HG02763 (cell line): ENCODE results near the gene THSD7B.
"Not testable (repeated sequence)": the region's sequence is repeated elsewhere in the genome, so short reads cannot be mapped to it uniquely, and the experiment has no call there.

Experiments
- ATAC-seq: cut with Tn5 transposase; IDR thresholded peaks from one replicate; pipeline ENCODE4 v1.9.1; 2021; ENCODE audit warnings: mild to moderate bottlenecking, moderate library complexity; ENCODE audit not compliant: unreplicated experiment

Gene THSD7B

GRCh38 chr2:136935119-136935518, 169.8 kb downstream of the THSD7B start:
- no peak for ATAC-seq

DNA sequence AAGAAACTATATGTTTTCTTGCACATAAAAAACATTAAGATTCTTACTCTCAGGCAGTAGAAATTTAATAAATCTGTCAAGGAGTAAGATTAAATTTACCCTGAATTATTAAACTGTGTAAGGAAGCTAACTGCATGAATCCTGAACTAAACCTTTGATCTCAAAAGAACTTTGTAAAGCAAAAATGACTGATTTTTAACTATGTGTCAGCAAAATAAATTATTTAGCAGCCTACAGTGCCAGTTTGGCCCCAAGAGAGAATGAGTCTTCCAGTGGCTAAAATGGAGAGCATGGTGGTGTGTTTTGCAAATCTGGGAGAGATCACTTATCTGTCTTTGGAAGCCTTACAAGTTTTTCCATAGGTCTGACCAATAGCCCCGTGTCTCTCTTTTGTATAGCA, 190.7 kb downstream of the THSD7B start:
- no peak for ATAC-seq

DNA sequence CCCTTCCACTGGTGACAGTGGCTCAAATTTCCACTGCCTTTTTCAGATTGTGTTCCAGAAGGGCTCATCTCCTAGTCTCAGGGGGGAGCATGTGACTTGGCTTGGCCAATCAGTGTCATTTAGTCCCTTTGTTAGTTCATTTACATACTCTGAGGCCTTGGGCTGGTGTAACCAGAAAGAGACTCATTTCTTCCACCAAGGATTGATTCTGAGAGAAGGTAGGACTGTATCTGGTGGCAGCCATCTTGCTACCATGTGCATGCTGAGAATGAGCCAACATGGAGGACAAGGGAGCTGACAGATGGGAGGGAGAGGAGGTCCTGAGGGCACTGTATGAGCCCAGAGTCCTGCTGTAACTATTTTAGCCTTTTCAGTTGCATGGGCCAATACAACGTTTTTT, 191.7 kb downstream of the THSD7B start:
- no peak for ATAC-seq

DNA sequence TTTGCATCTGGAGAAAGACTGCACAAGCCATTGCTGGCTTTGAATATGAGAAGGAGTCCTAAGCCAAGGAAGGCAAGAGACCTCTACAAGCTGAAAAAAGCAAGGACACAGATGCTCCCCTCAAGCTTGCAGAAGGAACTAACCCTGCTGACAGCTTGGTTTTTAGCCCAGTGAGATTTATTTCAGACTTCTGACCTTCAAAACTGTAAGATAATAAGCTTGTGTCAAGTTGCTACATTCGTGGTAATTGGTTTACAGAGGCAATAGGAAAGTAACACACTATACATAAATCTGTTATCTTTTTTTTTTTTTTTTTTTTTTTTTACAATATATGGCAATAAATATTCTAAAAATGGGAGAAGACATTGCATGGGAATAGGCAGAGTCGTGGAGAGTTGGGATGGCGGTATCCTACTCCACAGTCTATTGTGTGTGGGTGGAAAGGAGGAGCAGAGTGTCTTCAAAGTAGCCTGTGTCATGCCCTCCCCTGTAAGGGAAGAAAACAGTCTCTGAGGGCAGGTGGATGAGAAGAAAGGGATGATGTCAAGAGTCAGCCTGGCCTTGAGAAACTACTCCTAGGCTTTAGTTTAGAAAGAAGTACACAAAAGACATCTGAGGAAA, 196.9 kb downstream of the THSD7B start:
- no peak for ATAC-seq

DNA sequence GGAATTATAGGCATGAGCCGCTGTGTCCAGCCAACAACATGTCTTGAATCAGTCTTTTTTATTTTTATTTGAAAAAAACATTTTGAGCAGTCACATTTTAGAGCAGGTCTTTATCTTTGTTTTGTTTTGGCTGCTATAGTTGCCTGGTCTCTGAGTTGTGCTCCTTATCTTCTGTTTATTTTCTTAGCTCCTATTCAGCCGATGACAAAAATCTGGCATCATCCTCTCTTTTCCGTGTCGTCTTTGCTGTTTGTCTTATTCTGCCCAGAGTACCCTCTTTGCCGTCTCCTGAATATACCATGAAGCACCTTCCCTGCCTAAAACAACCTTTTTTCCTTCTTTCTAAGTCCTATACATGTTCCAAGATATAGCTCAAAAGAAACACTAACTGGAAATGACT, 201.1 kb downstream of the THSD7B start:
- ATAC-seq = no peak

DNA sequence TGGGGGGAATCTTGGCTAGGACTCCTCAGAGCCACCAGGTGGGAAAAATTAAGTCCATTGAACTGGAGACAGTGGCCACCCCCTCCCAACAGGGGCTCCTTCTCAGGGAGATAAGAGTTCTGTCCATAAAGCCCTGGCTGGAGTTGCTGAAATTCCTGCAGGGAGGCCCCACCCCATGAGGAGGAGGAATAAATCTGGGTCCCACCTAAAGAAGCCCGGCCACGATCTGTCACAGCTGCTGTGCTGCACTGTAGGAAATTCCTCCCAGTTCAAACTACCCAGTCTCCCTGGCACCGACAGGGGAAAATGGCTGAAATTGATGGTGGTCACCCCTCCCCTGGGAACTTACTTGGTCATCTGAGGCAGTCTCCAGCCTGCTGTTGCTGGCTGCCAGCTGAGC, 215.0 kb downstream of the THSD7B start:
- ATAC-seq = no peak

DNA sequence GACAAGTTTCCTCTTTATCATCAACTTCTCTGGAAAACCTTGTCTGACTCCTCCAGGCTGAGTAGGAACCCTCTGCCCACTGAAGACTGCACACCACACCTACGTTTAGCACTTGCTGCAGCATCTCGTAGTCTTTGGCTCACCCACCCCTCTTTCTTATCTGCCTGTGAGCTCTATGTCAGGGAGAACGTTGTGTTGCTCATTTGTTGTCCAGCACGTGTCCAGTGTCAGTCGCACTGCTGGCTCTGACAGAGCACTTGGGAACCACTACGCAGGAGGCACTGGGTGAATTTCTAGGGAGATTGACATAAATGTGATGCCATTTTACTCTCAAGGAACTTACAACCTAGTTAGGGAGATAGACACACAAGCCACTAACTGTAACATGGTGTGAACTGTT, 216.3 kb downstream of the THSD7B start:
- not testable (repeated sequence) for ATAC-seq

DNA sequence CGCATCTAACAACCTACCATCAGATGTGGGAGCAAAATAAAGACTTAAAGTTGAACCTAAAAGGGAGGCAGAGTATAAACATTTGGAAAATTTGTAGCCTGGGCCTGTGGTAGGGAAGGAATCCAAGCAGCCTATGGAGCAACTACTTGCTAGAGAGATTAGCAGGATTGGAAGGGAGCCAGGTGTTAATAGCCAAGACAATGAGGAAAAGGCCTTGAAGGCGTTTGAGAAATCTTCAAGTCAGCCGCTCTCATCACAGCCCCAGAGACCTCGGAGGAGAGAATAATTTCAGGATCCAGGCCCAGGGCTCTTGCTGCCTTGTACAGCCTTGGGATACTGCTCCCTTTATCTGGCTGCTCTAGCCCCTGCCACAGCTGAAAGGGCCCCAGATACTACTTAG, 219.7 kb downstream of the THSD7B start:
- no peak for ATAC-seq

- no peak for ATAC-seq
Measured at GRCh38 chr2:136986605-136987221, 221.4 kb downstream of the THSD7B start.

DNA sequence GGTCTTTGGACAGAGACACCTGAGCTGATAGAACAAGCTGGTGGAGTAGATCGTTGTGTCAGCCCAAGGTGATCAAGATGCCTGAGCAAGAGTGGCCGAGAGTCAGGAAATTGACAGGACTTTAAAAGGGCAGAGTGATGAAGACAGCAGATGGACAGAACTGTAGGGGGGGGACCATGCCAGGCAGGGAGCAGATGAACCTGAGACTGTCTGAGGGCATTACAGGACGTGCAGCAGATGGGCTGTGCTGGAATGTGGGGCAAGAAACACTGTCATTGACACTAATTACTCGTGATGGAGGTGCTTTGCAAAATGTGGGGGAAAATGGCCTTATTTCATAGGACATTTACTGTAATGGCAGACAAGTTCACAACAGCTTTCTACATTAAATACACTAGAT, 225.0 kb downstream of the THSD7B start:
- ATAC-seq = no peak

GRCh38 chr2:136994793-136995192, 229.4 kb downstream of the THSD7B start:
- no peak for ATAC-seq

- no peak for ATAC-seq
Measured at GRCh38 chr2:136997557-136997956, 232.2 kb downstream of the THSD7B start.

DNA sequence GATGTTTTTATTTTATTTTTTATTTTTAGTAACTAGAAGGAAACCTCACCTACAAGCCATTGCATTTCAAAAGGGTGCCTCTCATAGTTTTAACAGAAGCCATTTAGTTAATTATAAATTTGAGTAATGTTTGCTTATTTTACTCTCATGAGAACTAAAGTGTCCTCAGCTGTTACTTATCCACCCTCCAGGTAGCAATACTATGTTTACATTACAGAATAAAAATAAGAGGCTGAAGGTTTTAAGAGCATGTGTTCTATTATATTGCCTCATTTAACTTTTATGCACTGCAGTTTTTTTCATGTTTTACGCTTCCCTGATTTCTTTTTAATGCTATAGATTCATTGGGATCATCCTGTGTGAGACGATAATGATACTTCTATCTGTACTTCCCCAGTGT, 235.5 kb downstream of the THSD7B start:
- ATAC-seq = no peak

- no peak for ATAC-seq
Measured at GRCh38 chr2:137002896-137003295, 237.6 kb downstream of the THSD7B start.

DNA sequence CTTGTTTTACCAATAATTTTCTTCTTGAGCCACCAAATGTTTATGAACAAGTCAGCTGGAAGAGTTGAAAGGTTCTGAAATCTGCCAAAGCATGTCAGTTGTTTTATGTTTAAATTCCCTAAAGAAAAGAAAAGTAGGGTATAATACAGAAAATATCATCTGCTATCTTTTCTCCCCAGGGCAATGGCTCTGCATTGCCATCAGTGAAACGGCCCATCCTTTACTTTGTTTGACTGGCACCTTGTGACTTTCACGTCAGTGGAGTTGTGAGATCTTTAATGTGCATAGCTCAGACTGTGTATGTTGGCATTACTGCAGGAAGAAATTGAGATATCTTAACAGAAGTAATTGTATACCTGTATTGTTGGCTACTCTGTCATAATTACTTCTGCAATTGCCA, 239.9 kb downstream of the THSD7B start:
- no peak for ATAC-seq

GRCh38 chr2:137007938-137008337, 242.6 kb downstream of the THSD7B start:
- ATAC-seq = no peak

- ATAC-seq = no peak
Measured at GRCh38 chr2:137009953-137010352, 244.6 kb downstream of the THSD7B start.

DNA sequence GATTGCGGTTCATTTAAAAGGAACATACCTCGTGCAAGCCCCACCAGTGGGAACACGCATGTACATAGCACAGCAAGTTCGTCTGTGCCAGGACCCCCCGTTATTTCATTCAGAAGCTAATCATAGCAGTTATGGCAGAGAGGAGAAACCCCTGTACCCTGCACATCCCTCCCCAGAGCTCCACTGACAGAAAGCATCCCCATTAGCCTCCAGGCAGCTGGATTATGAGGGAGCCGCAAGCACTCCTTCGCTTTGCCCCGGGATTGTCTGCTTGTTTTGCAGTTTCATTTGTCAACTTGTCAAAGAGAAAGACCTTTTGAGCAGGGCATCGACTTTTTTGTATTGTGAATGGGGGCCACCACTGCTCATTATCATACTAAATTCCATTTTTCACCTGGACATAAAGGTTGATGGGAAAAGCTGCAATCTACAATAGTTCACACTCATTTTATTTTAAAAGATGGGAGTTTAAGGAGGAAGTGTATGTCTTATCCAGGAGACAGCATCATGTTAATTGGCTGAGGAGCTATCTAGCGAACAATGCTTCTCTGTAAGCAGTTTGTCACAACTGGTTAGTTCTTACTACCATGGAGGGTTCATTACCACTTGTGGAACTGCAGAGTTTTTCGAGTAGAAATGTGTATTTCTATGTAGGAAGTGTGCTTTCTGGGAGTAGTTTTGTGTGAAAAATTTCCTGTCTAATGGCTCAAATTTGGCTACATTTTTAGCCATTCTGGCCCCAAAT, 255.3 kb downstream of the THSD7B start:
- no peak for ATAC-seq

DNA sequence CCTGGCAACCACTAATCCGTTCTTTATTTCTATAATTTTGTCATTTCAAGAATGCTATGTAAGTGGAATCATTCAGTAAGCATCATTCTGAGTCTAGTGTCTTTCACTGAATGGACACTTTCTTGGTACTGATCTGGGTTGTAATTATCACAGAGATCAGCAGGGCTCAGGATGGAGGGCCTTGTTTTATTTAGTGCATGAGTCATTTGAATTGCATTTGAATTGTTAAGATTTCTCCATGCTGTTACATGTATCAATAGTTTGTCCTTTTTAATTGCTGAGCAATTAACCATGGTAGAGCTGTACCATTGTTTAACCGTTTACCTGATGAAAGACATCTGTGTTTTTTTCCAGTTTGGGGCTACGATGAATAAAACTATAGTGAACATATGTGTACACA, 256.4 kb downstream of the THSD7B start:
- no peak for ATAC-seq

DNA sequence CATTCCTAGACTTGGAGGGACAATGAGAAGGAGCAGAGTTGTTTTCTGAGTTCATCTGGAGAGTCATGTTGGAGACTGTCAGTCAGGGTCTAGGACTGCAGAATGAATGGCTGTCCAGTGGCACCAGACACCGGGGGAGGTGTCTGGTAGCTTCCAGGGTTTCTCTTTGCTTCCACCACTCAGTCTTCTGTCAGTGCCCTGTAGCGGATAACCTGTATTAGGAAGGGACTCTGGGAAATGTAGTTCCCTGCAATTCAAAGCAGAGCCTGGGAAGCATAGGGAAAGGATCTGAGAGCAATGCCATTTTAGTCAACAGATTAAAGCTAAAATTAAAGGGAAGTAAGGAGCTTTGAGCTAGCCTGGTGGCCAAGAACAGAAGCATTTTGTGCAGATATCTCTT, 257.9 kb downstream of the THSD7B start:
- no peak for ATAC-seq

DNA sequence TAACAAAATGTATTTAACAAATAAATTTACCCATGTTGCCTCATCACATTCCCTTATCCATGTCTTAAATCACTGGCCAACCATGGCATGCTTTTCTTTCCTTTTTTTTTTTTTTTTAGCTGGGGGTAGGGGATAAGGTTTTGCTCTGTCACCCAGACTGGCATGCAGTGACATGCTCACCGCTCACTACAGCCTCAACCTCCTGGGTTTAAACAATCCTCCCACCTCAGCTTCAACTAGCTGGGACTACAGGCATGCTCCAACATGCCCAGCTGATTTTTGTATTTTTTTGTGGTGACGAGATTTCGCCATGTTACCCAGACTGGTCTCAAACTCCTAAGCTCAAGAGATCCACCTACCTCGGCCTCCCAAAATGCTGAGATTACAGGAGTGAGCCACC, 266.4 kb downstream of the THSD7B start:
- ATAC-seq = no peak

DNA sequence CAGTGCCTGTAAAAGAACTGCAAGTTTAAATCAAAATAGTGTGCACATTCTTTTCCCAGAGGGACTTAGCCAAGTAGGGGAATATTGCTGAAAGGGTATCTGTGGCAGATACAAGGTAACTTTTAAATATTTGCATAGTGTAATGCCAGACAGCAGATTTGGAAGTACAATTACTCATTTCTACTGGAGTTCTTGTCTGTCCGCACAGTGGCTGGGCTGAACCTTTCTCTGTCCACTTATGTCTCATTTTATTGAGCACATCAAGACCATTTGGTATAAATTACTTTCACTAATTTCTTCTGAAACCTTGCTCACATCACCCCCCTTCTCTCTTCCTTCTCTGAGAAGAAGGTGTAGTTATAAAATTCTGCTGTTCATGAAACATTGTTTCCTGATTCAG, 271.3 kb downstream of the THSD7B start:
- no peak for ATAC-seq
